Osteoblast (primary cell): ENCODE data around the gene KIF23. TPM values are rescaled to one million over a fixed set of nuclear protein-coding genes. Genes with fewer than 3 reads are reported as not detected.

Source experiments
- DNase-seq: peaks from one replicate; pipeline ENCODE4 v3.0.0; 2011; ENCODE audit warnings: low spot score, mixed read lengths; ENCODE audit not compliant: insufficient read length; ENCODE audit errors: missing footprints
- H2AFZ ChIP-seq: 2 replicates; pipeline ENCODE4 v1.6.0; 2011; ENCODE audit warnings: mild to moderate bottlenecking, low read length
- H3K27ac ChIP-seq: 2 replicates; pipeline ENCODE4 v1.5.1; 2011; ENCODE audit warnings: mild to moderate bottlenecking, low read depth, low read length, moderate library complexity
- H3K27me3 ChIP-seq: 2 replicates; pipeline ENCODE4 v1.6.0; 2012; ENCODE audit warnings: mild to moderate bottlenecking, control low read depth, inconsistent platforms, low read length, moderate library complexity; ENCODE audit not compliant: insufficient read depth
- H3K36me3 ChIP-seq: 2 replicates; pipeline ENCODE4 v1.5.1; 2011; ENCODE audit warnings: mild to moderate bottlenecking, low read length, control low read depth, moderate library complexity; ENCODE audit not compliant: insufficient read depth
- H3K4me1 ChIP-seq: 2 replicates; pipeline ENCODE4 v1.5.1; 2011; ENCODE audit warnings: mild to moderate bottlenecking, low read length, control low read depth, moderate library complexity; ENCODE audit not compliant: insufficient read depth
- H3K4me2 ChIP-seq: 2 replicates; pipeline ENCODE4 v1.6.0; 2011; ENCODE audit warnings: mild to moderate bottlenecking, low read length; ENCODE audit not compliant: insufficient read depth
- H3K4me3 ChIP-seq: fragments of 200-600 bp; sonication (generic); 3 replicates; pipeline ENCODE4 v1.5.1; 2012; ENCODE audit warnings: mild to moderate bottlenecking, low read length, inconsistent platforms; ENCODE audit not compliant: insufficient read depth
- H3K79me2 ChIP-seq: 2 replicates; pipeline ENCODE4 v1.6.0; 2012; ENCODE audit warnings: mild to moderate bottlenecking, low read length, control low read depth, inconsistent platforms; ENCODE audit not compliant: insufficient read depth
- H3K9me3 ChIP-seq: 2 replicates; pipeline ENCODE4 v1.5.1; 2011; ENCODE audit warnings: low read depth, low read length, control low read depth
- H4K20me1 ChIP-seq: 2 replicates; pipeline ENCODE4 v1.6.0; 2012; ENCODE audit warnings: mild to moderate bottlenecking, low read length, control low read depth; ENCODE audit not compliant: insufficient read depth
- CTCF ChIP-seq: IDR thresholded peaks from 2 replicates; pipeline ENCODE4 v1.5.1; 2011; ENCODE audit warnings: mild to moderate bottlenecking, low read depth, low read length, moderate library complexity; ENCODE audit errors: extremely low read depth
- total RNA-seq: library from RNA; depleted of rRNA; stranded (reverse); fragments of >200 nt; gene quantifications from 2 replicates; pipeline ENCODE4 v1.2.3, GENCODE V29; 2012

KIF23 gene
- total RNA-seq, 1 donor = 8.3 TPM

- Histone ChIP-seq H3K36me3 (peaks cover 45% of the 10 kb centered on the region), H2AFZ (no peak overlapping the region), H4K20me1 (peaks cover 48% of the 10 kb centered on the region), H3K4me3 (peak overlapping the region; percentile 97), H3K4me2 (peak overlapping the region; percentile 100), H3K27ac (no peak overlapping the region), H3K4me1 (peaks cover 30% of the 10 kb centered on the region), H3K9me3 (no peaks in the 10 kb centered on the region), H3K27me3 (no peaks in the 10 kb centered on the region), H3K79me2 (peaks cover 38% of the 10 kb centered on the region)
- no peak for TF ChIP-seq CTCF
- no peak for DNase-seq
Measured at GRCh38 chr15:69454953-69455352, 40.8 kb downstream of the KIF23 start.

DNA sequence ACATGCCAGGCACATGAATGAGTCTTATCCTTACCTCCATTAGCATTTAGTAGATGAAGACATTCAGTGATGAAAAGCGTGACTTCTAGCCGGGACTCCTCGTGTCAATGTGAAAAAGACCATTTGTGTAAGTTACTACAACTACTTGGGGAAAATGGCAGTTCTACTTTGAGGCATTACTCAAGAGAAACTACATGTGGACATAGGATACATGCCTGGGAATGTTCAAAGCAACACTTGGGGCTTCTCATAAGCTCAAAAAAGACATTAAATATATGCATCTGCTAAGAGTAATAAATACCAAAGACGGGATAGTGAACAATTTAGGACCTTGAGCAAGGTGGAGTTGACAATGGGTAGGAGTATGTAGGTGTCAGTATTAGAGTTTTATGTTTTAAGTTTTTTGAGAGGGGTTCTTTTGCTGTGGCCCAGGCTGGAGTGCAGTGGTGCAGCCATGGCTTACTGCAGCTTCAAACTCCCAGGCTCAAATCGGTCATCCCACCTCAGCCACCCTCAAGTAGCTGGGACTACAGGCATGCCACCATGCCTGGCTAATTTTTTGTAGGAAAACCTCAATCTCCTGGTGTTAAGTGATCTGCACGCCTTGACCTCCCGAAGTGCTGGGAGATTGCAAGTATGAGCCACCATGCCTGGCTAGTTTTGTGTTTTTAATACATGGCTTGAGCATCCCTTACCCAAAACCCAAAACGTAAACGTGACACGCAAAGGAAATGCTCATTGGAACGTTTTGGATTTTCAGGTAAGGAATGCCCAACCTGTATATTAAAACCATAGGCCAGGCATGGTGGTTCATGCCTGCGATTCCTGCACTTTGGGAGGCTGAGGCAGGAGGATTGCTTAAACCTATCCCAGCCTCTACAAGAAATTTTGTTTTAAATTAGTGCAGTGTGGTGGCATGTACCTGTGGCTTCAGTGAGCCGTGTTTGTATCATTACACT, 42.3 kb downstream of the KIF23 start:
- TF ChIP-seq CTCF = no peak

GRCh38 chr15:69457304-69458280, 43.4 kb downstream of the KIF23 start:
- Histone ChIP-seq H2AFZ (no peak overlapping the region), H3K27ac (no peak overlapping the region), H3K4me1 (peaks cover 25% of the 10 kb centered on the region), H3K9me3 (no peaks in the 10 kb centered on the region), H4K20me1 (peaks cover 48% of the 10 kb centered on the region), H3K4me3 (no peak overlapping the region), H3K36me3 (peaks cover 45% of the 10 kb centered on the region), H3K79me2 (peaks cover 42% of the 10 kb centered on the region), H3K4me2 (no peak overlapping the region), H3K27me3 (no peaks in the 10 kb centered on the region)
- TF ChIP-seq CTCF = no peak
- DNase-seq = no peak

More for the DNA sequence above, 42.3 kb downstream of the KIF23 start:
- Histone ChIP-seq H3K27me3 (no peaks in the 10 kb centered on the region), H2AFZ (no peak overlapping the region), H3K27ac (no peak overlapping the region), H3K4me3 (no peak overlapping the region), H4K20me1 (peaks cover 48% of the 10 kb centered on the region), H3K79me2 (peaks cover 38% of the 10 kb centered on the region), H3K36me3 (peaks cover 45% of the 10 kb centered on the region), H3K9me3 (no peaks in the 10 kb centered on the region), H3K4me1 (peaks cover 30% of the 10 kb centered on the region), H3K4me2 (no peak overlapping the region)
- no peak for DNase-seq
